SK-N-SH (cell line): Measurements from ENCODE around the gene ADAMTSL1.

Experiments used
- CHD2 ChIP-seq: fragments of 150-350 bp; IDR thresholded peaks from 2 replicates; pipeline ENCODE4 v1.6.1; 2018; ENCODE audit warnings: low read length; ENCODE audit not compliant: partially characterized antibody
- EP300 ChIP-seq, 2 experiments: IDR thresholded peaks; 2 replicates each; pipeline versions ENCODE4 v1.4.0 to v1.6.1; 2012; ENCODE audit warnings: borderline replicate concordance in 1 of 2, low read depth in 1 of 2, low read length in 1 of 2
- EZH2phosphoT487 ChIP-seq: fragments of 200-600 bp; sonication (generic); IDR thresholded peaks from 2 replicates; pipeline ENCODE4 v1.6.1; 2017; ENCODE audit warnings: low read depth, mixed run types, mild to moderate bottlenecking, antibody characterized with exemption, moderate library complexity, borderline replicate concordance
- JUND ChIP-seq: IDR thresholded peaks from 2 replicates; pipeline ENCODE4 v1.4.0; 2012
- RCOR1 ChIP-seq: fragments of 150-350 bp; IDR thresholded peaks from 2 replicates; pipeline ENCODE4 v1.6.1; 2017; ENCODE audit warnings: antibody characterized with exemption, low read length
- RFX5 ChIP-seq: IDR thresholded peaks from 2 replicates; pipeline ENCODE4 v1.6.1; 2012; ENCODE audit warnings: mild to moderate bottlenecking, improper control_type of control experiment, low read length
- SIN3A ChIP-seq: IDR thresholded peaks from 2 replicates; pipeline ENCODE4 v1.6.1; 2012; ENCODE audit warnings: low read depth, mild to moderate bottlenecking, low read length, moderate library complexity, borderline replicate concordance
- SMC3 ChIP-seq: IDR thresholded peaks from 2 replicates; pipeline ENCODE4 v1.6.1; 2012; ENCODE audit warnings: low read depth, low read length, improper control_type of control experiment
- TF ChIP-seq, protein P1 (sequence below): fragments of 150-350 bp; IDR thresholded peaks from 2 replicates; pipeline ENCODE4 v1.6.1; 2016; ENCODE audit warnings: mild to moderate bottlenecking, low read depth, low read length
- TF ChIP-seq, protein P2 (sequence below): fragments of 200-600 bp; sonication (generic); IDR thresholded peaks from 2 replicates; pipeline ENCODE4 v1.6.1; 2017; ENCODE audit warnings: antibody characterized with exemption, mild to moderate bottlenecking, moderate library complexity
- TF ChIP-seq, protein P3 (sequence below): IDR thresholded peaks from 2 replicates; pipeline ENCODE4 v1.6.1; 2012; ENCODE audit warnings: mild to moderate bottlenecking, low read depth, low read length, moderate library complexity

DNA sequence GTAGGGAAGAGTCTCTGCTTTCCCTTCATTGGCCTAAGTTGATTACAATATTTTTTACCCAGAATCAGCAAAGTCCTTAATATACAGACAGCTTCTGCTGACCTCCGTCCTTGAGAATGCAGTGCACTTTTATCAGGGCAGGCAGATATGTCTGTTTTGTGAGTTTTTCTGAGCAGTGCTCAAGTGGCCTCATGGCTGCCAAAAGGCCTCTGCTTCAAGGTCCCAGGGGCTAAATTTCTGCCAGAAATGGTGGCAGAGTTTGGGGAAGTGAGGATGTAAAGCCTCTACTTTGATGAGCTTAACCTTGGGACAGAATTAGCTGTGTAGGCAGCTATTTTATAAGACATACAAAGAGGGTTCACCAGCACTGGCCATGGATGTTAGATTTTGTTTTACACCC lies 275.8 kb downstream of the ADAMTSL1 start:
- no peak for TF ChIP-seq JUND
- TF ChIP-seq, protein P1, sequence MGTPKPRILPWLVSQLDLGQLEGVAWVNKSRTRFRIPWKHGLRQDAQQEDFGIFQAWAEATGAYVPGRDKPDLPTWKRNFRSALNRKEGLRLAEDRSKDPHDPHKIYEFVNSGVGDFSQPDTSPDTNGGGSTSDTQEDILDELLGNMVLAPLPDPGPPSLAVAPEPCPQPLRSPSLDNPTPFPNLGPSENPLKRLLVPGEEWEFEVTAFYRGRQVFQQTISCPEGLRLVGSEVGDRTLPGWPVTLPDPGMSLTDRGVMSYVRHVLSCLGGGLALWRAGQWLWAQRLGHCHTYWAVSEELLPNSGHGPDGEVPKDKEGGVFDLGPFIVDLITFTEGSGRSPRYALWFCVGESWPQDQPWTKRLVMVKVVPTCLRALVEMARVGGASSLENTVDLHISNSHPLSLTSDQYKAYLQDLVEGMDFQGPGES, result no peak
- no peak for TF ChIP-seq RFX5
- no peak for TF ChIP-seq RCOR1
- TF ChIP-seq SMC3, result no peak
- TF ChIP-seq, protein P2, sequence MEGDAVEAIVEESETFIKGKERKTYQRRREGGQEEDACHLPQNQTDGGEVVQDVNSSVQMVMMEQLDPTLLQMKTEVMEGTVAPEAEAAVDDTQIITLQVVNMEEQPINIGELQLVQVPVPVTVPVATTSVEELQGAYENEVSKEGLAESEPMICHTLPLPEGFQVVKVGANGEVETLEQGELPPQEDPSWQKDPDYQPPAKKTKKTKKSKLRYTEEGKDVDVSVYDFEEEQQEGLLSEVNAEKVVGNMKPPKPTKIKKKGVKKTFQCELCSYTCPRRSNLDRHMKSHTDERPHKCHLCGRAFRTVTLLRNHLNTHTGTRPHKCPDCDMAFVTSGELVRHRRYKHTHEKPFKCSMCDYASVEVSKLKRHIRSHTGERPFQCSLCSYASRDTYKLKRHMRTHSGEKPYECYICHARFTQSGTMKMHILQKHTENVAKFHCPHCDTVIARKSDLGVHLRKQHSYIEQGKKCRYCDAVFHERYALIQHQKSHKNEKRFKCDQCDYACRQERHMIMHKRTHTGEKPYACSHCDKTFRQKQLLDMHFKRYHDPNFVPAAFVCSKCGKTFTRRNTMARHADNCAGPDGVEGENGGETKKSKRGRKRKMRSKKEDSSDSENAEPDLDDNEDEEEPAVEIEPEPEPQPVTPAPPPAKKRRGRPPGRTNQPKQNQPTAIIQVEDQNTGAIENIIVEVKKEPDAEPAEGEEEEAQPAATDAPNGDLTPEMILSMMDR, result no peak
- no peak for TF ChIP-seq EP300 (IDR thresholded peaks at IDR 0.05; ENCODE audit: borderline replicate concordance in 1 of 2, low read depth in 1 of 2, low read length in 1 of 2)
- TF ChIP-seq EZH2phosphoT487, result no peak
- TF ChIP-seq, protein P3, sequence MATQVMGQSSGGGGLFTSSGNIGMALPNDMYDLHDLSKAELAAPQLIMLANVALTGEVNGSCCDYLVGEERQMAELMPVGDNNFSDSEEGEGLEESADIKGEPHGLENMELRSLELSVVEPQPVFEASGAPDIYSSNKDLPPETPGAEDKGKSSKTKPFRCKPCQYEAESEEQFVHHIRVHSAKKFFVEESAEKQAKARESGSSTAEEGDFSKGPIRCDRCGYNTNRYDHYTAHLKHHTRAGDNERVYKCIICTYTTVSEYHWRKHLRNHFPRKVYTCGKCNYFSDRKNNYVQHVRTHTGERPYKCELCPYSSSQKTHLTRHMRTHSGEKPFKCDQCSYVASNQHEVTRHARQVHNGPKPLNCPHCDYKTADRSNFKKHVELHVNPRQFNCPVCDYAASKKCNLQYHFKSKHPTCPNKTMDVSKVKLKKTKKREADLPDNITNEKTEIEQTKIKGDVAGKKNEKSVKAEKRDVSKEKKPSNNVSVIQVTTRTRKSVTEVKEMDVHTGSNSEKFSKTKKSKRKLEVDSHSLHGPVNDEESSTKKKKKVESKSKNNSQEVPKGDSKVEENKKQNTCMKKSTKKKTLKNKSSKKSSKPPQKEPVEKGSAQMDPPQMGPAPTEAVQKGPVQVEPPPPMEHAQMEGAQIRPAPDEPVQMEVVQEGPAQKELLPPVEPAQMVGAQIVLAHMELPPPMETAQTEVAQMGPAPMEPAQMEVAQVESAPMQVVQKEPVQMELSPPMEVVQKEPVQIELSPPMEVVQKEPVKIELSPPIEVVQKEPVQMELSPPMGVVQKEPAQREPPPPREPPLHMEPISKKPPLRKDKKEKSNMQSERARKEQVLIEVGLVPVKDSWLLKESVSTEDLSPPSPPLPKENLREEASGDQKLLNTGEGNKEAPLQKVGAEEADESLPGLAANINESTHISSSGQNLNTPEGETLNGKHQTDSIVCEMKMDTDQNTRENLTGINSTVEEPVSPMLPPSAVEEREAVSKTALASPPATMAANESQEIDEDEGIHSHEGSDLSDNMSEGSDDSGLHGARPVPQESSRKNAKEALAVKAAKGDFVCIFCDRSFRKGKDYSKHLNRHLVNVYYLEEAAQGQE, result no peak
- no peak for TF ChIP-seq SIN3A
- TF ChIP-seq CHD2, result no peak
